Stimulated activated CD4-positive, alpha-beta T cell treated with anti-CD3 and anti-CD28 coated beads, Interleukin-1b, Interleukin-23, amount 100 ng/mL, for 24 hours (primary cell): ENCODE data around the gene ELOVL2.

Experiments used
- DNase-seq, 4 experiments: peaks; one replicate each; pipeline ENCODE4 v3.0.0-alpha.2; 2020; ENCODE audit warnings: low read depth in 4 of 4, low spot score in 1 of 4

Gene ELOVL2

DNA sequence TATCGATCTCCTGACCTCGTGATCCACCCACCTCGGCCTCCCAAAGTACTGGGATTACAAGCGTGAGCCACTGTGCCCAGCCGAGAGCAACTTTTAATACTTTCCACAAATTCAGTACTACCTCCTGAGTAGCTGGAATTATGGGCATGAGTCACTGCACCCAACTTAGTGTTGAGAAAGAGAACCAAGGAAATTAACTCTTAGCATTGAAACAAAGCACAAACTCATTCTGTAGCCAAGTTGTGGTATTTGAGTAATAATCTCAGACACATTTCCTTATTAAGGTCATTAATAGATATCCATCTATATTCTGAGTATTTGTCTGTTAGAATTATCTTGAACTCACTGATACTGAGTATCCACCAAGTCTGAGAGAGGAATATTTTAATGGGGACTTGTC is 14.3 kb upstream of the ELOVL2 start:
- no peak for DNase-seq

DNA sequence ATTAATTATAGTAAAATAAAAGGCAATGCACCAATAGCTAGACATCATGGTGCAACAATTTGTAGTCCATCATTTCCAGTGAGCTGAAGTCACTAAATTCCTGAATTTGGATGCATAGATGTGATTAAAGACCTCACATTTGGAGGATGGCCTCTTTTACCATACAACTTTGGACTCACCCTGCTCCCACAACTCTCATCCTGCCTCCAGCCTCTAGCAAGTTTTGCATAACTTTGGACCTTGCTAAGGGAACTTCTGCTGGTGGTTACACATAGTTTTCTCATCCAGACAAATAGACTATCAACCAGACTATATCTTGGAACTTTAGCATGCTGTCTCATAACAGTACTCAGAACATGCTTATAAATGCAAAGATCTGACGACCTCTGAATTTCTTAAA is 12.8 kb upstream of the ELOVL2 start:
- no peak for DNase-seq

DNA sequence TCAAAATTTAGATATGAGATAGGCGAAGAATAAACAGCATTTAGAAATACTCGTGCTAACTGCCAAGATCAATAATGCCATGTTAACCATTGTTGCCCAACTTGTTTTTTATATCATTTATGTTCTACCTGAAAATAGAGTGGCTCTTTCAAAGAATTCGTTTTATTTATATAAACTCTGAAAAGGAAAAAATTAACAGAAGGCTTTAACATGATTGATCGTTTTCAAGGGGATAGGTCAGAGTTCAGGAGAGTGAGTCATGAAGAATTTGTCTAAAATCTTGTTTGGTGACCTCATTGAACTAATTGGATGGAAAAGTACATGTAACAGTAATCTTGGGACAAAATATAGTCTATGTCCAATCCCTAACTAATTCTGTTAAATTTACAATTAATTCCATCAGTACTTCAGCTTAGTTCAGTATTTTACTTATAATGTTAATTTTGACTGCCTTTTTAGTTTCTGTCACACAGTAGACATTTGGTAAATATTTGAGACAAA is 11.1 kb upstream of the ELOVL2 start:
- no peak for DNase-seq

DNA sequence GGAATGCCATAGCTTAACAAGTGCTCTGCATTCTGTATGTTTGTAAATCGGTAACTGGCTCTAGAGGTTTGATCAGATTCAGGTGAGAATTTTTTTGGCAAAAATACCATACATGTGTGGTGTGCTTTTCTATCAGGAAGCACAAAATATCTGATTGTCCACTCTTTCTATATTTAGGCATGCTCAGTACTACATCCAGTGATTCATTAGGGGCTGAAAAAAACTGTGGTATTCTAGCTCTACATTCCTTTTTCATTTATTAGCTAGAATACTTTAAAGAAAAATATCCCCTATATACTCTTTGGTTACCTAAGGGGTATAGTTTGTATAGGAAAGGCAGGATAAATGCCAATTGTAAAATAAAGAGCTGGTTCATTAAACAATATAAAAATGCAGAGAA is 10.6 kb upstream of the ELOVL2 start:
- DNase-seq = no peak

DNA sequence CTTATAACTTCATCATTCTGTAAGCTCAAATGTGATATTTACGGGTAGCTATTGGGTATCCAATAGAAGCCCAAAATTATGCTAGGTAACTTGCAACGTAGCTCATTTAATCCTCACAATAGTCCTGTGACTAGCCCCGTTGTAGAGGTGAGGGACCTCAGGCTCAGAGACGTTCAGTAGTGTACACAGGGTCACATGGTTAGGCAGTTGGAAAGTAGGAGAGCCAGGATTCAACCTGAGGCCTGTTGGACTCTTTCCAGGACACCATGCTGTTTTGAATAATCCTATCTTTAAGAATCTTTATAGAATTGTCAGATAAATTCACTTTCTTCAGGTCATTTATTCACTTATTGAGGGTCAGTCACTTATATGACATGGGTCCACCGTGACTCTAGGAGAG is 9.2 kb upstream of the ELOVL2 start:
- DNase-seq = no peak

DNA sequence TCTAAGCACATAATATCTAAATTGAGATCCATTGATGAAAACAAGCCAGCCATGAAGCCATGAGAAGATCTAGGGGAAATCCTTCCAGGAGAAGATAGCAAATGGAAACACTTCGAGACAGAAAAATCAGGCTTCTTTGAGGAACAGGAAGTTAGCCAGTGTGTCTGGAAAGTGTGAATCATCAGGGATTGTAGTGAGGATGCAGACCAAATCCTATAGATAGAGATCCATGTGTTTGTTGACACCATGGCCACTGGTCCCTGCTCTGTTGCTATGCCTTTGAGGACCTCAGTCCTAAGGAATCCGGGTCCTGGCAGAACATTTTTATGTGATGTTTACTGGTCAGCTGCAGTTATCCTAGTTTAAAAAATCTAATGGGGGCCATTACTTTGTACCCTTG is 6.6 kb upstream of the ELOVL2 start:
- no peak for DNase-seq

DNA sequence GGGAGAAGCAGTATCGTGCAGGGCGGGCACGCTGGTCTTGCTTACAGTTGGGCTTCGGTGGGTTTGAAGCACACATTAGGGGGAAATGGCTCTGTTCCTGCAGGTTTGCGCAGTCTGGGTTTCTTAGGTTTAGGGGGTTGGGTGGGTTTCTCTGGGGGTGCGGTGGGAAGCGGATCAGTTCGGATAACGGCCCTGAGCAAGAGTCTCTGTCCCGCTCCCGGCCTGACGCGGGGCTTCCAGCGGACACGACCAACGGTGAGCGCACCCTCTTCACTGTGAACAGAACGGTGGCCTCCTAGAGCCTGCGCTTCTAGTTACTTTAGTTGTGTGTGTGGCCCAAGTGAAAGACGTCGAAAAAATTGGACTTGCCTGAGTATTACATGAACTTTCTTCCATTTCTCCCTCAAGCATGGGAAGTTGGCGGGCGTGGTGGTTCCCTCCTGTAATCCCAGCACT is 635 bp upstream of the ELOVL2 start:
- no peak for DNase-seq

DNA sequence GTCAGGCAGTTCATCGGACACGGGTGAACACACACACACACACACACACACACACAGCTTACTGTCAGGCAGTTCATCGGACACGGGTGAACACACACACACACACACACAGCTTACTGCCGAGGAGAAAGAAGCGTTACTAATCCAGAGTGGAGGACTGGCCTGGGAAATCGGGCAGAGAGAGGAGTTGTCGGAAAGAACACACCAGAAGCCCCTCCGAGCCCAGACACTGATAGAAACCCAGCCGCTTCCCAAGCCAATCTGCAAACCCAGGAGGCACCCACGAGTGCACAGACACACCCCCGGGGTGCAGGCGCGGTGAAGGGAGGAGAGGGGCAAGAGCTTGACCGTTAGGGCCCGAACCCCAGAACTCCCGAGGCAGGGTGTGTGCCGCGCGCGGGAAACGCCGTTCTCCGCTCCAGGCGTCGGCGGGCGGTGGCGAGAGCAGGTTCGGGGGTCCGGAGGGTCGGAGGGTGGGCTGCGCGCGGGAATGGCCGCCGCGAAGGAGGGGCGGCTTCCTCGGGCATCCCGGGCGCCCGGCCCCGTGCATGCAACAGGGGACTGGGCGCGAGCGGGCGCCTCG is 636 bp downstream of the ELOVL2 start:
- no peak for DNase-seq

DNA sequence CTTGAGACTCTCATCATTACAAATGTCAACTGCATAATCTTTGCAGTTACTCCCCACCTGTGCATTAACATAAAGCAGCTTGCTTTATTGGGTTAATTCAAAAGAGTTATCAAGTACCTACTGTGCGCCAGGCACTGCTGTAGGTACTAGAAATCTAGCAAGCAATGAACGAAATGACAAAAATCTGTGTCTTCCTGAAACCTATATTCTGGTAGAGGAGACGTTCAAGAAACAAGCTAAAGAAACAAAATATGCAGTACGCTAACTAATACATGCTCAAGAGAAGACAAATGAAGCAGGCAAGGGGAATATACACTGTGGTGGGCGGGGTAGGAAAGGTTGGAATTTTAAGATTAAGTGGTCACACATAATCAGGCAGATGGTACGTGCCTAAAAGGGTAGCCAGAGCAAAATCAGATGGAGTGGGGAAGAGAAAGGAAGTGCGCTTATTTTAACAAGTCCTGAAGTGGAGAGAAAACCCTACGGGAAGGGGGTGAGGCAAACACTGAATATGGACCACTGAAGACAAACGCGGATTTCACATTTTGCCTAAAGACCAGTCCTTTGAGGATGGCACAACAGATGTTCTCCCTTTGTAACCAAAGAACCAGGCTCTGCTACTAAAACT is 1.2 kb downstream of the ELOVL2 start:
- DNase-seq = no peak

DNA sequence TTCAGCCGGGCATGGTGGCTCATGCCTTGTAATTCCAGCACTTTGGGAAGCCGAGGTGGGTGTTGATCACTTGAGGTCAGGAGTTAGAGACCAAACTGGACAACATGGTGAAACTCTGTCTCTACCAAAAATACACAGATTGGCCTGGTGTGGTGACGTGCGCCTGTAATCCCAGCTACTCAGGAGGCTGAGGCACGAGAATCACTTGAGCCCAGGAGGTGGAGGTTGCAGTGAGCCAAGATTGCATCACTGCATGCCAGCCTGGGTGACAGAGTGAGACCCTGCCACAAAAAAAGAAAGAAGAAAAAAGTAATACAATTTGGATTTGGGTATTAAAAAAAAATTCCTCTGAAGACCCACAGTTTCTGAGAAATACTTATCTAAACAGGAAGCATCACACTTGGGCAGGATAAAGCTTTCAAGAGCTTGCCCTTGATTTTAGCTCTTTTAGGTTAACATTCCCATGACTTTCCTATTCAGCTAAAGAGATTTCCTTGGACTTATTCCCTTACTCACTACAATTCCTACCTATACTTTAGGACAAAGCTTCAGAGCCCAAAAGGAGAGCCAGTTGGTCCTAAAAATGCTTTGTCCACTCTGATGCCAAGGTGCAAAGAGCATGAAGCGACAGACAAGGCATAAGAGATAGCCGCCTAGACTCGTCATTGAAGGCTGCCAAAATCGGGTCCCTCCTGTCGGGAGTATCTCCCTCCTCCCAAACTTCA is 1.9 kb downstream of the ELOVL2 start:
- DNase-seq = no peak

DNA sequence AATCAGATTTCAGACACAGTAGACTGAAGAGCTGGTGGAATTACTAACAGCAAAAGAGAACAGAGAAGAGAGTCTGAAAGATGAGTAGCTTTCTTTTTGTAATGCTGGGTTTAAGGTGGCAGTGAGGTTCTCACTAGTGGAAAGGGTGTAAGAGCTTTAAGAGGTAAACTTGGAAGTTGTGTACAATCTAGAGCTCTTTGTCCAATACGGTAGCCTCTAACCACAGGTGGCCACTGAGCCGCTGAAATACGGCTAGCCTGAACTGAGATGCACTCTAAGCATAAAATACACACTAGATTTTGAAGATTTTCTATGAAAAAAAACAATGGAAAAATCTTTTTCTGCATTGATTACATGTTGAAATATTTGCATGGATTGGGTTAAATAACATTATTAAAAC is 4.0 kb downstream of the ELOVL2 start:
- DNase-seq = no peak

DNA sequence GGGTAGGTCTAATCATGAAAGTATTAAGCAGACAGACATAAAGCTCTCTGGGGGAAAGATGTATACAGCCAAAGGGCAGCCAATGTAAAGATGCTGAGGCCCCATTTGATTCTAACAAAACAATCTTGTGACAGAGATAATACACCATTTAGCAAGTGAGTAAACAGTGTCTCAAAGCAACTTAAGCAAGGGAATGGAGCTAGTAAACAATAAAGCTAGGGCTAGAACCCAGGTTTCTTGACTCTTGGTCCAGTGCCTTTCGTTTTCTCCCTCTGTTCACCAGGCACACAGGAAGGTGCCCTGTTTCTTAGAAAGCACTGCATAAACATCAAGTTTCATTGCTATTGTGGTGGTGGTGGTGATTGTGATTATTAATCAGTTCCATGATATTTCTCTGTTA is 5.1 kb downstream of the ELOVL2 start:
- no peak for DNase-seq

DNA sequence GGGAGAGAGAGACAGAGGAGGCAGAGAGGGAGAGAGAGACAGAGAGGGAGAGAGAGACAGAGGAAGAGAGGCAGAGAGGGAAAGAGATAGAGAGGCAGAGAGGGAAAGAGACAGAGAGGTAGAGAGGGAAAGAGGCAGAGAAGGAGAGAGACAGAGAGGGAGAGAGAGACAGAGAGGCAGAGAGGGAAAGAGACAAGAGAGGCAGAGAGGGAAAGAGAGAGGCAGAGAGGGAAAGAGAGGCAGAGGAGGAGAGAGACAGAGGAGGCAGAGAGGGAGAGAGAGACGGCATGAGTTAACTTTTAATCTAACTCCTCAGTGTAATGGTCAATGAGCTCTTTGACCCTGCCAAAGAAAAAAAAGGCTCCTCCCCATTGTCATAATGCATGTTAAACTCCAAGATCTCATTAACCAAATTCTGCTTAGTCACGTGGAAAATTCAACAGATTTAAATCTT is 7.1 kb downstream of the ELOVL2 start:
- no peak for DNase-seq

DNA sequence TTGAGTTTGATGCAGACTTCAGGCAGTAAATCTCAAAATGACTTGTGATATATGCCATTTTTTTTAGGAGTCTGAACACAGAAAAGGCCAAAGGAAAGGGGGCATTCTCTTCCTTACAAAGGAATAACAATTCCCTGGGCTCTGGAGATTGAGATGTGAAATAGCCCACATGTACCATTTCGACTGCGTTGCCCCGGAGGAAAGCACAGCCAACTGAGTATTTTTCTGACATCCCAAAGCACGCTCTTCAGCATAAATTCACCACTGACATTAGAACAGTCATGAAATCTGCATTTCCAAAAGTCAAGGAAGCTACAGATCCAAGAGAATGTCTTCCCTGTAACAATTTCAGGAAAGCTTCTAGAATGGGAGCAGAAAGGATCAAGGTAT is 7.8 kb downstream of the ELOVL2 start:
- DNase-seq = no peak

DNA sequence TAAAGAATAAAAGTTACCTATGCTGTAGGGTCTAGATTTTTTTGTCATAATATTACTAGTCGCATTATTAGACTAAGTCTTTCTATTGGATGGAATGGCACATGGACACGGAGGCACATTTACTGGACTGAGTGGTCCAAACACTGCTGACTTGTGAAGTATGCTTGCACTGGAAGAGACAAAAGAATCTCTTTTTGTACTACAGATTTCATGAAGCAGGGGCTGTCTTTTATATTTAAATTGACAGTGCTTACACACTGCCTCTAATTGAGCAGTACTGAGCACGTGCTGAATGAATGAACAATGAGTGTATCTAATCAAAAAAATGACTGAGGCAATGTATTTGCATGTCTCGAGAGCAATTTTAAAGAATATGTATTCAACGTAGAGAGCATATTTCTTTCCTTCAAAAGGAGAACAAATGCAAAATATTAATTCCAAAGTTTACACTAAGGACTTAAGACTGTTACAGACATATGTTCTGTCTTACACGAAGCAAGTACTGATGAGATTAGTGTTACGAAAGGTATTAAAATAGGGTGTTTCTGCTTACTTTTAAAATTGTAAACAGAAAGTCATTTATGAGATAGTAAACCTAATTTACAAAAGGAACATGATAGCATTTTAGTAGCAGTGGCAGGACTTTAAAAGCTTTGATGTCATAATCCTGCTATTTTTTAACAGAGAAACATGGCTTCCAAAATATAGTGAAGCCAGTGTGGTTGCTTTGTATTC is 8.3 kb downstream of the ELOVL2 start:
- DNase-seq = no peak

DNA sequence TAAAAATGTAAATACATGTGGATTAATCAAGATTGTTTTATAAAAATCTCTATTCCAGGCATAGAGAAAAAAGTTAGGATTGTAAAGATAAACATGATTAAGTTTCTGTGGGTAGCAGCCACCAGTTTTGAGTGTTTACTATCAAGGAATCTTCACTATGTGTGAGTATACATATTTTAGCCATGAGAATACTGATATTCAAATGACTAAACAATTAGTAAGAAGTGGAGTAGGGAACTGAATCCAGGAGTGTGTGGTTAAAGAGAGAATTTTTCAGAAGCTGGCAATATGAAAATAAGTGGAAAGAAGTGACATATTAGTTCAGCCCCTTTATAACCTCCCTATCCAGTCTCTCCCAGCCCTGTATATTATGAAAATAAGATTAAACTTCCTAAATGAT is 10.3 kb downstream of the ELOVL2 start:
- no peak for DNase-seq

DNA sequence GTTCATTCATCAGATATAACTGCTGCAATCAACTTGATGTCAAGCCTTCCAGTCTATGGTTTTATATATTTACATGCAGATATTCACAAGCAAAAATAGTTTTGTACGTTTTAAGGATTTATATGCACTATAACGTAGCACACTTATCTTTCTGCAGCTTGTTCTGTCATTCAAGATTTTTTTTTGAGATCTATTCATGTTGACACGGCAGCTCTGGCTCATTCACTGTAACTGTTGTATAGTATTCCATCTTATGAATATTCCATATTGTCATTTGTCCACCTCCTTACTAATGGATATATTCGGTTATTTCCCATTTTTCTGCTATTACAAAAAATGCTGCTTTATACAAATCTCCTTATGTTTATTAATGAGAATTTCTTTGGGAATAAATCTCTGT is 13.2 kb downstream of the ELOVL2 start:
- no peak for DNase-seq

DNA sequence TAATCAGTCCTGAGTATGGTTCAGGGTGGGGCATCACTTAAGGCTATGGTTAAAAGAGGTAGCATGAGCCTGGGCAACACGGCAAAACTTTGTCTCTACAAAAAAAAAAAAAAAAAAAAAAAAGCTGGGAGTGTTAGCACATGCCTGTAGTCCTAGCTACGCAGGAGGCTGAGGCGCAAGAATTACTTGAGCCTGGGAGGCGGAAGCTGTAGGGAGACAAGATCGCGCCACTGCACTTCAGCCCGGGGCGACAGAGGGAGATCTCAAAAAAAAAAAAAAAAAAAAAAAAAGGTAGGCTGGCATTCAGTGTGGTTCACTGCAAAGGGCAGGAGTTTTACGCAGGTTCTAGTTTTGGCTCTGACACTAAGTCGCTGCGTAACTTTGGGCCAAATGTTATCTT is 15.1 kb downstream of the ELOVL2 start:
- DNase-seq = no peak

DNA sequence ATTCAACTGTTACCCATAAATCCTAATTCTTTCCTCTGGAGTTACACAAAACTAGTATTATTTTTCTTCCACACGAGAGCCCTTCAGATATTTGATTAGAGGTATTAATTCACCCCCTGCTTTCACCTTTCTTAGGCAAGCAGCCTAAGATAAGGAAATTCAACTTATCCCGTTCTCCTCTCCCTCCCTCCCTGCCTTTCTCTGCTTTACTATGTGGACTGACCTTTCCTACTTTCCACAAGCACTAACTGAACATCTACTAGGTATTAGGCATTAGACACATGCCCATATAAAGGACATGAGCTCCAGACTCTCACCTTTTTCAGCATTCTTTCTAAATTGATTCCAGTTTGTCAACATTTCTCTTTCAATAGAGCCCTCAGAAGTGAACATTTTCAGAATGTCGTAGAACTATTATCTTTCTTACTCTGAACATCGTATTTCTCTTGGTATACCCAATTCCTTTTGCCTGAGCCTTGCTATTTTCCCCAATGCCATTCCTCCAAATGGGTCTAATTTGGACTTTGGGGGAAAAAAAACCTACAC is 16.5 kb downstream of the ELOVL2 start:
- DNase-seq = no peak

DNA sequence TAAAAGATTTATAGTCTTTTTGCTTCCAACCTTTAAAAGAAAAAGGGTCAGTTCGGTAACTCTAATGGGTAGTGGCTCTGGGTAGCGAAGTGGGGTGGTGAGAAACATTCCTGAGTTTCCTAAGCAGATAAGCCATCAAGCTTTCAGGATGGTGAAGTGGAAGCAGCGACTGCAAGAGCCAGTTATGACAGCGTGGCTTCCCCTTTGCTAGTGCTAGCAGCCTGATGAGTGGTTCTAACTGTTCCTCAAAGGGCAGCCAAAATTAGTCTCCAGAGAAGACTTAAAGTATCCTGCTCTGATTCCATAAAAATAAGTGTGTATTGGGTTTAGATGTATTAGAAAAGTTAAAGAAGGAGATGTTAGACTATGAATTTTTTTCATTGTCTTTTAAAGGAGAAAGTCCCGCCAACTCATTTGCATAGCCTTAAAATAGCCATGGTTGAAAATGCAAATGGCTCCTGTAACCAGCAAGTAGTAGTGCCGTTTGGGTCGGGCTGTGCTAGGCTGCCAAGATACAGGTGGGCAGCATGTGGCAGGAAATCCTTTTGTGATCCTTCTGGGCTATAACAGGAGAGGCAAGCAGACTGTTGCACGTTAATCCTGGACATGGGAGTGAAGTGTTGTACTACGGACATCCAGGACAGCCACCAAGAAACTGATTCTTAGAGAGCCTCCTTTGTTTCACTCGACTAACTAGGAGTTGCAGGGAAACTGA is 18.0 kb downstream of the ELOVL2 start:
- DNase-seq = no peak

DNA sequence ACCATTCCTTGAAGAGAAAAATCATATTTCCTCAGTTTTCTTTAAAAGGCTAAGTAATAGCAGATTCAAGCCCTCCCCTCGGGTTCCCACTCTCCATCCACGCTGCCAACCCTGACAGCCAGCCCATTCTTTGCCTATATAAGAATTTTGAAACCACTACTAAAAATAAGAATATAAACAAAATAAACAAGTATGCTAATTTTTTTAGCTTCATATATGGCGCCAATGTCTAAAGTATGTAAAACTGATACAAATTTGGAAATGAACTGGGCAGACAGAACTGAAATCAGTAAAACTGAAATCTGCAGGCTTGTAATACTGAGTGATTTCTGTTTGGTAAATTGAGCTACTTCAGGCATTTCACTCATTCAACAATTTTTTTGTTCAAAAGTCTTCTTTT is 19.0 kb downstream of the ELOVL2 start:
- DNase-seq = no peak
